NCI-H345 treated with DMSO at 0.1 percent for 48 hours (cell line): Measurements from ENCODE around the gene CXorf66.
"Not testable (repeated sequence)": the region's sequence is repeated elsewhere in the genome, so short reads cannot be mapped to it uniquely, and the experiment has no call there.

Experiments
- DNase-seq: peaks from one replicate; lab custom pipeline; 2025; ENCODE audit not compliant: unreplicated experiment; lab: John Stamatoyannopoulos, UW

The CXorf66 gene

GRCh38 chrX:139930401-139930800, 34.9 kb downstream of the CXorf66 start:
- no peak for DNase-seq

GRCh38 chrX:139929876-139930275, 35.4 kb downstream of the CXorf66 start:
- no peak for DNase-seq

- no peak for DNase-seq
These were observed 40.6 kb downstream of the CXorf66 start for GRCh38 chrX:139924696-139925095.

- DNase-seq: no peak
These were observed 41.1 kb downstream of the CXorf66 start for GRCh38 chrX:139924069-139924695.

GRCh38 chrX:139921142-139921541, 44.2 kb downstream of the CXorf66 start:
- DNase-seq: not testable (repeated sequence)

GRCh38 chrX:139920316-139920715, 45.0 kb downstream of the CXorf66 start:
- DNase-seq: no peak

- DNase-seq: no peak
These were observed 50.9 kb downstream of the CXorf66 start for GRCh38 chrX:139914421-139914820.

GRCh38 chrX:139909712-139910111, 55.6 kb downstream of the CXorf66 start:
- DNase-seq: no peak

GRCh38 chrX:139907078-139907477, 58.2 kb downstream of the CXorf66 start:
- no peak for DNase-seq

GRCh38 chrX:139905743-139906142, 59.6 kb downstream of the CXorf66 start:
- DNase-seq: no peak
